ENCODE data around the gene MT4. TPM values are rescaled to one million over a fixed set of nuclear protein-coding genes. Genes with fewer than 3 reads are reported as not detected.

MT4 gene
- total and polyA plus RNA-seq, 2 experiments from 2014 or later = not detected

- H3K9ac ChIP-seq = peak overlapping the region; percentile 96
- no peaks in the 10 kb centered on the region for H3K27me3 ChIP-seq (replicated peaks; ENCODE audit: insufficient read depth)
- peak overlapping the region; percentile 100 for H3K27ac ChIP-seq
- H3K4me3 ChIP-seq = peak overlapping the region; percentile 95
- no peaks in the 10 kb centered on the region for H3K36me3 ChIP-seq (ENCODE audit: low read depth)
- H3K4me2 ChIP-seq (ENCODE audit: unreplicated experiment) = peak overlapping the region; percentile 86
- H3K79me2 ChIP-seq (ENCODE audit: insufficient read depth) = peaks cover 12% of the 10 kb centered on the region; the same call in 1 of the 2 replicates
- H2AFZ ChIP-seq = 0 out of 2 replicates have a peak overlapping the region, but pooled peaks have one; percentile 51
- H3K4me1 ChIP-seq (ENCODE audit: insufficient read depth) = peaks cover 47% of the 10 kb centered on the region
- H3K9me2 ChIP-seq (ENCODE audit: insufficient read depth) = no peaks in the 10 kb centered on the region
- in situ Hi-C loops (cut with MboI) = no loop called here
- H4K20me1 ChIP-seq (ENCODE audit: insufficient read depth) = no peaks in the 10 kb centered on the region
- H3F3A ChIP-seq (ENCODE audit: insufficient read depth) = peaks cover 62% of the 10 kb centered on the region
- TF ChIP-seq EZH2phosphoT487 (IDR thresholded peaks at IDR 0.05; ENCODE audit: insufficient read depth, low read depth) = no peak
- TF ChIP-seq EZH2 (IDR thresholded peaks at IDR 0.05; ENCODE audit: insufficient read depth, poor library complexity, severe bottlenecking) = no peak
- DNase-seq = peak; percentile 98
- 0 to 1% methylated on average over 14 of the region's 14 CpGs for WGBS, 2 experiments (ENCODE audit: low coverage in 1 of 2, low lambda C conversion rate in 2 of 2, missing lambda C conversion rate in 2 of 2)
- H3K9me3 ChIP-seq (ENCODE audit: low read depth) = no peaks in the 10 kb centered on the region
Measured at GRCh38 chr16:56607109-56607618, 42.3 kb downstream of the MT4 start.

- Histone ChIP-seq H3K79me2 (ENCODE audit: insufficient read depth) (peaks cover 12% of the 10 kb centered on the region; the same call in 1 of the 2 replicates), H3K9me2 (ENCODE audit: insufficient read depth) (no peaks in the 10 kb centered on the region), H3K9ac (peak overlapping the region; percentile 96), H3K9me3 (ENCODE audit: low read depth) (no peaks in the 10 kb centered on the region), H2AFZ (peak overlapping the region; percentile 51; the same call in 1 of the 2 replicates), H3F3A (ENCODE audit: insufficient read depth) (peaks cover 67% of the 10 kb centered on the region), H3K4me3 (peak overlapping the region; percentile 95), H4K20me1 (ENCODE audit: insufficient read depth) (no peaks in the 10 kb centered on the region), H3K27ac (peak overlapping the region; percentile 100), H3K36me3 (ENCODE audit: low read depth) (no peaks in the 10 kb centered on the region), H3K27me3 (replicated peaks; ENCODE audit: insufficient read depth) (no peaks in the 10 kb centered on the region), H3K4me1 (ENCODE audit: insufficient read depth) (peaks cover 52% of the 10 kb centered on the region), H3K4me2 (ENCODE audit: unreplicated experiment) (peak overlapping the region; percentile 72)
- no peak for TF ChIP-seq EZH2phosphoT487 (IDR thresholded peaks at IDR 0.05; ENCODE audit: insufficient read depth, low read depth)
- in situ Hi-C loops (cut with MboI) = no loop called here
- WGBS, 2 experiments (ENCODE audit: low coverage in 1 of 2, low lambda C conversion rate in 2 of 2, missing lambda C conversion rate in 2 of 2) = 0 to 3% methylated on average over 2 of the region's 2 CpGs
- DNase-seq = no peak
Measured at GRCh38 chr16:56607675-56608042, 42.8 kb downstream of the MT4 start.

- H3K4me2 ChIP-seq (ENCODE audit: unreplicated experiment) = peak within 1 kb of the TSS; percentile 92
- H3K9me2 ChIP-seq (ENCODE audit: insufficient read depth) = no peaks in the 10 kb centered on the region
- H3K9me3 ChIP-seq (ENCODE audit: low read depth) = no peaks in the 10 kb centered on the region
- in situ Hi-C loops (cut with MboI) = no loop called here
- no peaks in the 10 kb centered on the region for H3K36me3 ChIP-seq (ENCODE audit: low read depth)
- peaks cover 12% of the 10 kb centered on the region; the same call in 1 of the 2 replicates for H3K79me2 ChIP-seq (ENCODE audit: insufficient read depth)
- DNase-seq = peak; percentile 100
- peak within 1 kb of the TSS; percentile 96 for H3K9ac ChIP-seq
- TF ChIP-seq EZH2phosphoT487 (IDR thresholded peaks at IDR 0.05; ENCODE audit: insufficient read depth, low read depth) (no peak), EZH2 (IDR thresholded peaks at IDR 0.05; ENCODE audit: insufficient read depth, poor library complexity, severe bottlenecking) (no peak)
- H2AFZ ChIP-seq = peak within 1 kb of the TSS; percentile 51; the same call in 1 of the 2 replicates
- H3K4me1 ChIP-seq (ENCODE audit: insufficient read depth) = peaks cover 58% of the 10 kb centered on the region
- H3K27ac ChIP-seq = peak within 1 kb of the TSS; percentile 100
- peaks cover 70% of the 10 kb centered on the region for H3F3A ChIP-seq (ENCODE audit: insufficient read depth)
- WGBS, 2 experiments (ENCODE audit: low coverage in 1 of 2, low lambda C conversion rate in 2 of 2, missing lambda C conversion rate in 2 of 2) = 1% methylated on average over 52 to 61 of the region's 62 CpGs
- peak within 1 kb of the TSS; percentile 95 for H3K4me3 ChIP-seq
- H4K20me1 ChIP-seq (ENCODE audit: insufficient read depth) = no peaks in the 10 kb centered on the region
- H3K27me3 ChIP-seq (replicated peaks; ENCODE audit: insufficient read depth) = no peaks in the 10 kb centered on the region
Measured at GRCh38 chr16:56608043-56608875, 43.4 kb downstream of the MT4 start, which contains the start of gene MT2A. MT2A (plus strand) TSS chr16:56608584; CDS start chr16:56608656, 72 bp downstream.

GRCh38 chr16:56608876-56609462 is 44.1 kb downstream of the MT4 start:
- Histone ChIP-seq H4K20me1 (ENCODE audit: insufficient read depth) (no peaks in the 10 kb centered on the region), H3F3A (ENCODE audit: insufficient read depth) (peaks cover 78% of the 10 kb centered on the region), H3K4me3 (peak overlapping the region; percentile 95), H2AFZ (no peak overlapping the region), H3K9me2 (ENCODE audit: insufficient read depth) (no peaks in the 10 kb centered on the region), H3K27ac (peak overlapping the region; percentile 100), H3K36me3 (ENCODE audit: low read depth) (no peaks in the 10 kb centered on the region), H3K27me3 (replicated peaks; ENCODE audit: insufficient read depth) (no peaks in the 10 kb centered on the region), H3K4me1 (ENCODE audit: insufficient read depth) (peaks cover 65% of the 10 kb centered on the region), H3K79me2 (ENCODE audit: insufficient read depth) (peaks cover 12% of the 10 kb centered on the region; the same call in 1 of the 2 replicates), H3K9me3 (ENCODE audit: low read depth) (no peaks in the 10 kb centered on the region), H3K4me2 (ENCODE audit: unreplicated experiment) (peak overlapping the region; percentile 92), H3K9ac (peak overlapping the region; percentile 96)
- DNase-seq = peak; percentile 53
- in situ Hi-C loops (cut with MboI) = no loop called here
- WGBS, 2 experiments (ENCODE audit: low coverage in 1 of 2, low lambda C conversion rate in 2 of 2, missing lambda C conversion rate in 2 of 2) = 1% methylated on average over 21 of the region's 21 CpGs
- TF ChIP-seq EZH2 (IDR thresholded peaks at IDR 0.05; ENCODE audit: insufficient read depth, poor library complexity, severe bottlenecking) = no peak
- no peak for TF ChIP-seq EZH2phosphoT487 (IDR thresholded peaks at IDR 0.05; ENCODE audit: insufficient read depth, low read depth)
